Measurements from ENCODE around the gene USP37. TPM values are rescaled to one million over a fixed set of nuclear protein-coding genes. Genes with fewer than 3 reads are reported as not detected.

The USP37 gene
- 4.1 to 5.6 TPM (median 4.6 TPM) in 5 replicates for total RNA-seq (2022; extraction: Qiagen RNA extraction)

GRCh38 chr2:218568190-218569037, at the start of gene USP37, which contains the start of gene CNOT9:
Gene USP37 (minus strand): TSS chr2:218568351. CDS start chr2:218558653, 9,698 bp downstream.
Gene CNOT9 (plus strand): TSS chr2:218568839. CDS start chr2:218568955, 116 bp downstream.

GRCh38 chr2:218607436-218608115, 39.4 kb upstream of the USP37 start, which contains the start of gene PLCD4:
Gene PLCD4 (plus strand): TSS chr2:218607899. CDS start chr2:218615740, 7,841 bp downstream.

GRCh38 chr2:218418717-218419458, 149.3 kb downstream of the USP37 start, which contains the start of gene VIL1:
Gene VIL1 (plus strand): TSS chr2:218419123. CDS start chr2:218423779, 4,656 bp downstream.

Other genes with a start within 250 kb of the USP37 start
- 0.07 to 0.09 TPM (median 0.07 TPM) in 3 of 5 replicates, not detected in the others for gene CATIP, start 211.5 kb downstream of the USP37 start, total RNA-seq (2022; extraction: Qiagen RNA extraction)
- 0.16 to 0.21 TPM (median 0.17 TPM) in 5 replicates for gene SLC11A1, start 186.1 kb downstream of the USP37 start, total RNA-seq (2022; extraction: Qiagen RNA extraction)
- 63.7 to 77.1 TPM (median 73.8 TPM) in 5 replicates for gene CTDSP1, start 168.5 kb downstream of the USP37 start, total RNA-seq (2022; extraction: Qiagen RNA extraction)
- gene VIL1, start 149.2 kb downstream of the USP37 start, total RNA-seq (2022; extraction: Qiagen RNA extraction), result 0.16 to 0.36 TPM (median 0.28 TPM) in 5 replicates
- gene CNOT9, start 488 bp upstream of the USP37 start, total RNA-seq (2022; extraction: Qiagen RNA extraction), result 35.9 to 41.6 TPM (median 40.6 TPM) in 5 replicates
- 0.22 to 0.80 TPM (median 0.38 TPM) in 5 replicates for gene PLCD4, start 39.5 kb upstream of the USP37 start, total RNA-seq (2022; extraction: Qiagen RNA extraction)
- gene ZNF142, start 91.3 kb upstream of the USP37 start, total RNA-seq (2022; extraction: Qiagen RNA extraction), result 14.8 to 19.4 TPM (median 16.4 TPM) in 5 replicates
- 42.2 to 52.1 TPM (median 47.6 TPM) in 5 replicates for gene BCS1L, start 91.3 kb upstream of the USP37 start, total RNA-seq (2022; extraction: Qiagen RNA extraction)
- 41.8 to 51.5 TPM (median 48.1 TPM) in 5 replicates for gene RNF25, start 103.7 kb upstream of the USP37 start, total RNA-seq (2022; extraction: Qiagen RNA extraction)
- gene STK36, start 103.7 kb upstream of the USP37 start, total RNA-seq (2022; extraction: Qiagen RNA extraction), result 8.1 to 11.4 TPM (median 10.3 TPM) in 5 replicates
- gene TTLL4, start 142.5 kb upstream of the USP37 start, total RNA-seq (2022; extraction: Qiagen RNA extraction), result 22.3 to 26.4 TPM (median 24.4 TPM) in 5 replicates
- gene CYP27A1, start 213.8 kb upstream of the USP37 start, total RNA-seq (2022; extraction: Qiagen RNA extraction), result 0.09 to 0.18 TPM (median 0.11 TPM) in 5 replicates